ENCODE data around the gene USP31. TPM values are rescaled to one million over a fixed set of nuclear protein-coding genes. Genes with fewer than 3 reads are reported as not detected.

Gene USP31
- total RNA-seq, 1 experiment from 2014 or later = 17.4 TPM

DNA sequence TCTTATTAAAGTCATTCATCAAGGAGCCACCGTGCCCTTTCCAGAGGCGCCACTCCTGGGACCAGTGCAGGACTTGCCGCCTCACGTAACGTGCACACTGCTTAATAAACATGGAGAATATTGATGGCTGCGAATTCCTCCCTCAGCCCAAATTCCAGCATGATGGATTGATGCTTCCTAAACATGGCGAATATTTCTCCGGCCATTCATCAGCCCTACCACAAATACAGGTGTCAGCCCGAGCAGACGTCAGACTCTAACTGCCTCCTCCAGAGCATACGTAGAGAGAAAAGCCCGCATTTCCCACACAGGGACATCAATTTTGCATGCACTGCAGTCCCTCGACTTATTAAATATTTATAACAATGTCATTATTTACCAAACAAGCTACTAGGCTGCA is 97.0 kb downstream of the USP31 start (continued):
- TF ChIP-seq E2F4 (CRISPR knock-in tag; IDR thresholded peaks at IDR 0.05; ENCODE audit: borderline replicate concordance, low read depth) (no peak), ETV6 (CRISPR knock-in tag; IDR thresholded peaks at IDR 0.05) (no peak), FOXP4 (CRISPR knock-in tag; IDR thresholded peaks at IDR 0.05) (no peak), NFATC4 (CRISPR knock-in tag; IDR thresholded peaks at IDR 0.05) (no peak), TCF7 (CRISPR knock-in tag; IDR thresholded peaks at IDR 0.05; ENCODE audit: low read depth) (no peak), HMGA2 (CRISPR knock-in tag; IDR thresholded peaks at IDR 0.05) (no peak), ZNF232 (CRISPR knock-in tag; IDR thresholded peaks at IDR 0.05) (no peak), PREB (CRISPR knock-in tag; IDR thresholded peaks at IDR 0.05; ENCODE audit: borderline replicate concordance) (no peak), MAX (CRISPR knock-in tag; IDR thresholded peaks at IDR 0.05) (no peak), IRF2 (CRISPR knock-in tag; IDR thresholded peaks at IDR 0.05; ENCODE audit: borderline replicate concordance, low read depth) (no peak), RELA (CRISPR knock-in tag; IDR thresholded peaks at IDR 0.05; ENCODE audit: borderline replicate concordance) (no peak)
- TF ChIP-seq, protein P1, sequence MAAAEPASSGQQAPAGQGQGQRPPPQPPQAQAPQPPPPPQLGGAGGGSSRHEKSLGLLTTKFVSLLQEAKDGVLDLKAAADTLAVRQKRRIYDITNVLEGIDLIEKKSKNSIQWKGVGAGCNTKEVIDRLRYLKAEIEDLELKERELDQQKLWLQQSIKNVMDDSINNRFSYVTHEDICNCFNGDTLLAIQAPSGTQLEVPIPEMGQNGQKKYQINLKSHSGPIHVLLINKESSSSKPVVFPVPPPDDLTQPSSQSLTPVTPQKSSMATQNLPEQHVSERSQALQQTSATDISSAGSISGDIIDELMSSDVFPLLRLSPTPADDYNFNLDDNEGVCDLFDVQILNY (CRISPR knock-in tag; IDR thresholded peaks at IDR 0.05) = no peak
- TF ChIP-seq, protein P2, sequence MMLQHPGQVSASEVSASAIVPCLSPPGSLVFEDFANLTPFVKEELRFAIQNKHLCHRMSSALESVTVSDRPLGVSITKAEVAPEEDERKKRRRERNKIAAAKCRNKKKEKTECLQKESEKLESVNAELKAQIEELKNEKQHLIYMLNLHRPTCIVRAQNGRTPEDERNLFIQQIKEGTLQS (CRISPR knock-in tag; conservative IDR thresholded peaks at IDR 0.05) = no peak
- TF ChIP-seq, protein P3, sequence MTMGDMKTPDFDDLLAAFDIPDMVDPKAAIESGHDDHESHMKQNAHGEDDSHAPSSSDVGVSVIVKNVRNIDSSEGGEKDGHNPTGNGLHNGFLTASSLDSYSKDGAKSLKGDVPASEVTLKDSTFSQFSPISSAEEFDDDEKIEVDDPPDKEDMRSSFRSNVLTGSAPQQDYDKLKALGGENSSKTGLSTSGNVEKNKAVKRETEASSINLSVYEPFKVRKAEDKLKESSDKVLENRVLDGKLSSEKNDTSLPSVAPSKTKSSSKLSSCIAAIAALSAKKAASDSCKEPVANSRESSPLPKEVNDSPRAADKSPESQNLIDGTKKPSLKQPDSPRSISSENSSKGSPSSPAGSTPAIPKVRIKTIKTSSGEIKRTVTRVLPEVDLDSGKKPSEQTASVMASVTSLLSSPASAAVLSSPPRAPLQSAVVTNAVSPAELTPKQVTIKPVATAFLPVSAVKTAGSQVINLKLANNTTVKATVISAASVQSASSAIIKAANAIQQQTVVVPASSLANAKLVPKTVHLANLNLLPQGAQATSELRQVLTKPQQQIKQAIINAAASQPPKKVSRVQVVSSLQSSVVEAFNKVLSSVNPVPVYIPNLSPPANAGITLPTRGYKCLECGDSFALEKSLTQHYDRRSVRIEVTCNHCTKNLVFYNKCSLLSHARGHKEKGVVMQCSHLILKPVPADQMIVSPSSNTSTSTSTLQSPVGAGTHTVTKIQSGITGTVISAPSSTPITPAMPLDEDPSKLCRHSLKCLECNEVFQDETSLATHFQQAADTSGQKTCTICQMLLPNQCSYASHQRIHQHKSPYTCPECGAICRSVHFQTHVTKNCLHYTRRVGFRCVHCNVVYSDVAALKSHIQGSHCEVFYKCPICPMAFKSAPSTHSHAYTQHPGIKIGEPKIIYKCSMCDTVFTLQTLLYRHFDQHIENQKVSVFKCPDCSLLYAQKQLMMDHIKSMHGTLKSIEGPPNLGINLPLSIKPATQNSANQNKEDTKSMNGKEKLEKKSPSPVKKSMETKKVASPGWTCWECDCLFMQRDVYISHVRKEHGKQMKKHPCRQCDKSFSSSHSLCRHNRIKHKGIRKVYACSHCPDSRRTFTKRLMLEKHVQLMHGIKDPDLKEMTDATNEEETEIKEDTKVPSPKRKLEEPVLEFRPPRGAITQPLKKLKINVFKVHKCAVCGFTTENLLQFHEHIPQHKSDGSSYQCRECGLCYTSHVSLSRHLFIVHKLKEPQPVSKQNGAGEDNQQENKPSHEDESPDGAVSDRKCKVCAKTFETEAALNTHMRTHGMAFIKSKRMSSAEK (CRISPR knock-in tag; IDR thresholded peaks at IDR 0.05; ENCODE audit: borderline replicate concordance) = no peak

DNA sequence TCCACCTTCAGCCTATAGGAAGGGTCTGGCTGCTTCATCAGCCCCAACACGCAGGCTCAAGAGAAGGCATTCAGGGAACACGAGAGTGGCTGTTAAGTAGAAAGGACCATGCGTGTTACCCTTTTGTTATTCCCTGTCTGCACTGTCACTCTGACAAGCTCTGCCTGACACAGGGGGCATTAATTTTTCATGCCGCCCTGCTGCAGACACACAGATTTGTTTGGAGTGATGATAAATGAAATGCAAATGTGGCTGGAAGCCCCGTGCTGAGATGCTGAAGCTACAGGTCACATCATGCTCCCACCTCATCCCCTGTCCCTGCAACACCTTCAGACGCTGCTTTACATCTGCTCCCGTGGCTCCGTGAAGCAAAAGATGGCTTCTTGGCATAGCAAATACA is 97.7 kb downstream of the USP31 start:
- CTCF ChIA-PET = no interaction called here
- ATAC-seq = no peak
- no peaks in the 10 kb centered on the region for H3K36me3 Mint-ChIP-seq
- 0 out of 2 replicates have a peak, but pooled peaks cover 8% of the 10 kb centered on the region for H3K9me3 Mint-ChIP-seq
- H3K27me3 Mint-ChIP-seq (ENCODE audit: low read depth) = no peaks in the 10 kb centered on the region; the same call in 1 of the 2 replicates
- POLR2A ChIA-PET = no interaction called here
- DNase-seq (ENCODE audit: low spot score) = no peak
- H3K27ac Mint-ChIP-seq = no peak overlapping the region
- H3K4me1 Mint-ChIP-seq = no peaks in the 10 kb centered on the region
- no peak overlapping the region for H3K4me3 Mint-ChIP-seq
- TF ChIP-seq ZNF416 (CRISPR knock-in tag; IDR thresholded peaks at IDR 0.05) = no peak
- no peak for TF ChIP-seq FOXP1 (CRISPR knock-in tag; IDR thresholded peaks at IDR 0.05; ENCODE audit: borderline replicate concordance)
- no peak for TF ChIP-seq SMAD4 (CRISPR knock-in tag; IDR thresholded peaks at IDR 0.05)
- TF ChIP-seq, protein P1 (CRISPR knock-in tag; IDR thresholded peaks at IDR 0.05) = no peak
- no peak for TF ChIP-seq CTCF (IDR thresholded peaks at IDR 0.05)
- no peak for TF ChIP-seq FOXK1 (CRISPR knock-in tag; IDR thresholded peaks at IDR 0.05)
- no peak for TF ChIP-seq ZNF121 (CRISPR knock-in tag; IDR thresholded peaks at IDR 0.05)
- TF ChIP-seq E2F4 (CRISPR knock-in tag; IDR thresholded peaks at IDR 0.05; ENCODE audit: borderline replicate concordance, low read depth) = no peak
- TF ChIP-seq, protein P4, sequence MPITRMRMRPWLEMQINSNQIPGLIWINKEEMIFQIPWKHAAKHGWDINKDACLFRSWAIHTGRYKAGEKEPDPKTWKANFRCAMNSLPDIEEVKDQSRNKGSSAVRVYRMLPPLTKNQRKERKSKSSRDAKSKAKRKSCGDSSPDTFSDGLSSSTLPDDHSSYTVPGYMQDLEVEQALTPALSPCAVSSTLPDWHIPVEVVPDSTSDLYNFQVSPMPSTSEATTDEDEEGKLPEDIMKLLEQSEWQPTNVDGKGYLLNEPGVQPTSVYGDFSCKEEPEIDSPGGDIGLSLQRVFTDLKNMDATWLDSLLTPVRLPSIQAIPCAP (CRISPR knock-in tag; IDR thresholded peaks at IDR 0.05) = no peak

All from WTC11 (cell line).